ENCODE measurements around the gene SEPSECS.

Gene SEPSECS

DNA sequence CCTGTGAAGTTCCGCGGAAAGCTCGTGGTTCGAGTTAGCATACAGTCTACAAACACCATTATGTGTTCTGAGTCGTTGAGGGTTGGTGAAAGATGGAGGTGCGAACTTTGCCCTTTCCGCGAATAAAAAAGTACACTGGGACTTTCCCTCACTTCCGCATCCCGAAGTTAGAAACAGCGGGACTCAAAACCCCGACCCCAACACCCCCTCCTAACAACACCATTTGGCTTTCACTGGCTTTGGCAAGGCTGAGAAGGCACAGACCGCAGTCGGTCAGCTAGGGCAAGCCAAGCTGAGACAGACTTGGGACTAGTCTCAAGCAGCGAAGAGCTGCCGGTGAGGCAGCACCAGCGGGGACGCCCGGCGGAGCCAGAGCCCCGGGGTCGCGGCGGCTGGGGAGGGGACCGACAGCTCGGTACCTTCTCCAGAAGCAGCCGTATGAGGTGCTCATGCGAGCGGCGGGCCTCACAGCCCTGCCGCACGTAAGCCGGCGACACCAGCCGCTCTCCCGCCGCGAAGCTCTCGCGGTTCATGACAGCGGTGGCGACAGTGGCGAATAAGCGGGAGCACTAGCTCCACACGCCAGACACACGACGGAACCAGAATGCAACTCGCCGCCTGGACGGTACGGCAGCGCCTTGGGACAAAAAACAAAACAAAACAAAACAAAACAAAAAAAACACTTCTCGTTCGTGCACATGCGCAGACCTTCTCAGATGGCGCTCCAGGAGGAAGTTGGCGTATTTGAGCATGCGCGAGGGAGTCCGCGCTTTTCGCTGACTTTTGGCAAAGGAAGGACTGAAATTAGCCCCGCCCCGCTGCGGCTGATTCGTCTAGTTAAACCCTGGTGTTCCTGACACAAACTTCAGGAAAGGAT, at the start of gene SEPSECS:
SEPSECS (minus strand) TSS at position 613 of the 877 bp plus-strand sequence; CDS start at position 533, 80 bp downstream.
- ATAC-seq: peak; percentile 95
- H3K4me3 Mint-ChIP-seq: peak within 1 kb of the TSS; percentile 84
- no peaks in the 10 kb centered on the region for H3K27me3 Mint-ChIP-seq
- no peaks in the 10 kb centered on the region for H3K9me3 Mint-ChIP-seq
- peak within 1 kb of the TSS; percentile 98 for H3K27ac Mint-ChIP-seq
- H3K4me1 Mint-ChIP-seq: peaks cover 37% of the 10 kb centered on the region
- peaks cover 16% of the 10 kb centered on the region for H3K36me3 Mint-ChIP-seq

DNA sequence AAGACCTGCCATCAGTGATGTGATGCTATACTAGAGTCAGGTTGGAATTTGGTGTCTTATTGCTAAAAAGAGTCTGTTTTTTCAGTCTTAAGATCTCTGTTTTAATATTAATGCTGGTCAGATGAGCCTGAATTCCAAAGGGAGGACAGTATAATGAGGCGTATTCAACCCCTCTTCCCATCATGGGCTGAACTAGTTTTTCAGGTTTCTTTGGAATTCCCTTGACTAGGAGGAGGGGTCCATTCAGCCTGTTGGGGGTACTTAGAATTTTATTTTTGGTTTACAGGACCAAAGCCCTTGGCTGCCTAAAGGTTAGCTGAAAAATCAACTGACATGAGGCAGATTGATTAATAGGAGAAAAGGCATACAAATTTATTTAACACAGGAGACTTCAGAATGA, 49.5 kb upstream of the SEPSECS start:
- Mint-ChIP-seq H3K36me3 (no peaks in the 10 kb centered on the region), H3K9me3 (peaks cover 18% of the 10 kb centered on the region), H3K27ac (no peak overlapping the region), H3K27me3 (no peaks in the 10 kb centered on the region), H3K4me1 (no peaks in the 10 kb centered on the region), H3K4me3 (no peak overlapping the region)
- ATAC-seq: no peak

DNA sequence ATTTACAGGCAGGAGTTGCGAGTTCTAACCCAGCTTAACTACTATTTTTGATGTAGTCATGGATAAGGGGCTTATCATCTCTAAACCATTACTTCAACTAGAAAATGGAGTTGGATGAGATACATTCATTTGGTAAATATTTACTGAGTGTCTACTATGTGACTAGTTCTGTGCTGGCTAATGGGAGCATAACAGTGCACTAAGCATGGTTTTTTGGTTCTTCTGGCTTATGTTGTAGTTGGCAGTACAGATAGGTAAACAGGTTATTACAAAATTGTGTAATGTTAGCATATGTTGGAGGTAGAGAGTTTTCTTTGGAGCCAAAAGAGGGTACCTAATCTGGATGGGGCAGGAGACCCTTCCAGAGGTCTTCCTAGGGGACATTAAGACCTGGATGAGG, 47.7 kb upstream of the SEPSECS start:
- ATAC-seq: no peak
- Mint-ChIP-seq H3K9me3 (peaks cover 19% of the 10 kb centered on the region), H3K27ac (no peak overlapping the region), H3K27me3 (no peaks in the 10 kb centered on the region), H3K4me3 (no peak overlapping the region), H3K4me1 (no peaks in the 10 kb centered on the region), H3K36me3 (no peaks in the 10 kb centered on the region)

DNA sequence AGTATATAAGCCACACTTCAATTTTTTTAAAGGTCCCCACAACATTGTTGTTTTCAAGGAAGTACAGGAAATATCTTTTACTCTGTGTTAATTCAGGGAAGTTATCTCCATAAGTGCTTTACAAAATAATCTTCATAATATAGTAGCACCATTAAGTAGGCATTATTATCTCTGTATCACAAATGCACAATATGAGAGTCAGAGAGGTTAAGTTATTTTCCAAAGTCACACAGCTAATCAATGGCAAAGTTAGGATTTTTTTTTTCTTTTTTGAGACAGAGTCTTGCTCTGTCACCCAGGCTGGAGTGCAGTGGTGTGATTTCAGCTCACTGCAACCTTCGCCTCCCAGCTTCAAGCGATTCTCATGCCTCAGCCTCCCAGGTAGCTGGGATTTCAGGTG, 38.5 kb upstream of the SEPSECS start:
- Mint-ChIP-seq H3K27me3 (no peaks in the 10 kb centered on the region), H3K27ac (no peak overlapping the region), H3K9me3 (peaks cover 7% of the 10 kb centered on the region), H3K4me1 (no peaks in the 10 kb centered on the region), H3K4me3 (no peak overlapping the region), H3K36me3 (peaks cover 32% of the 10 kb centered on the region)
- no peak for ATAC-seq

DNA sequence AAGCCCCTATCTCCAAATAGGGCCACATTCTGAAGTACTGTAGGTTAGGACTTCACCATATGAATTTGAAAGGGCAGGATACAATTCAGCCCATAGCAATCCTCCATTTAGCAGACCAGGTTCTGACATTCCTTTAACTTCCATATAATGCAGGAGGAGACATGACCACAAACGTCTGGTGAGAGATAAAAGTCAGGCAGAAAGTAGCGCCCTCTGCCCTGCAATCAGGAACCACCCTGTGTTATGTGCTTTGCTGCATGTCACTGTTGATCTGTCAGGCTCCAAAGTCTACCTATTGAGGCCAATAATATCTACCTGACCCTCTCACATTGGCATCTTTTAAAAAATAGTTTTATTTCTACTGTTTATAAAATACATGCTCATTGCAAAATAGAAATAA, 30.2 kb upstream of the SEPSECS start:
- H3K4me1 Mint-ChIP-seq: no peaks in the 10 kb centered on the region
- ATAC-seq: no peak
- H3K36me3 Mint-ChIP-seq: peaks cover 6% of the 10 kb centered on the region
- no peaks in the 10 kb centered on the region for H3K9me3 Mint-ChIP-seq
- H3K4me3 Mint-ChIP-seq: no peak overlapping the region
- H3K27ac Mint-ChIP-seq: no peak overlapping the region
- no peaks in the 10 kb centered on the region for H3K27me3 Mint-ChIP-seq

DNA sequence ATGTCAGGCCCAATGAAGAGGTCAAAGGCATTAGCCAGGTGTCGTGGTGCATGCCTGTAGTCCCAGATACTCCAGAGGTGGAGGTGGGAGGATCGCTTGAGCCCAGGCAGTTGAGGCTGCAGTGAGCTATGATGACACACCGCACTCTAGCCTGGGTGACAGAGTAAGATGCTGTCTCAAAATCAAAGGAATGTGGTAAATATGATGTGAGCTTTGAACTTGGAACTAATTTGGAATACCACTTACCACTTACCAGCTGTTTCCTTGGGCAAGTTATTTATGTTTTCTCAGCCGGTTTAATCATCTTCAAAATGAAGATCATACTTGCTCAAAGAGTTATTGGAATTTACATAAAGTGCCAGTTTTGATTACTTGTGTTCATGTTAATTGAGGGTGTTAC, 23.8 kb upstream of the SEPSECS start:
- H3K27ac Mint-ChIP-seq: no peak overlapping the region
- no peaks in the 10 kb centered on the region for H3K27me3 Mint-ChIP-seq
- H3K4me3 Mint-ChIP-seq: no peak overlapping the region
- peaks cover 10% of the 10 kb centered on the region for H3K36me3 Mint-ChIP-seq
- H3K9me3 Mint-ChIP-seq: no peaks in the 10 kb centered on the region
- no peak for ATAC-seq
- H3K4me1 Mint-ChIP-seq: peaks cover 13% of the 10 kb centered on the region

DNA sequence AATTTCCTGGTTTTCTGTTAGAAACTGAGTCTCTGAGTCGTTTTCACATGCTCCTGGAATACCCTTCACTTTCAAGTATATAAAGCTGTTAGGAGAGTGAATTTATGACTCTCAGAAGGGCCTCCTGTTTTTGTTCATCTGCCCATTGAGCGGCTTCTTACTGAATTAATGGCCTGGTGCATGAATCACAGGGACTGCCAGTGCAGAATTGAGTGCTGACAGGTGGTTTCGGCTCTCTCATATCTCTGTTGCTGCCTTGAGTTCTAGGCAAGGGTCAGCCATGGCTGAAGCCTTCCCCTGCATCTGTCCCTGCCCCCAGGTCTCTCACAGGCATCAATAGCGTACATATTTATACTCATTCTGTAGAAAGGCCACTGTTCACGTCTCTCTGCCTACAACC, 22.7 kb upstream of the SEPSECS start:
- no peak overlapping the region for H3K27ac Mint-ChIP-seq
- H3K9me3 Mint-ChIP-seq: no peaks in the 10 kb centered on the region
- ATAC-seq: no peak
- peaks cover 10% of the 10 kb centered on the region for H3K36me3 Mint-ChIP-seq
- H3K4me3 Mint-ChIP-seq: no peak overlapping the region
- H3K4me1 Mint-ChIP-seq: peaks cover 13% of the 10 kb centered on the region
- H3K27me3 Mint-ChIP-seq: no peaks in the 10 kb centered on the region

DNA sequence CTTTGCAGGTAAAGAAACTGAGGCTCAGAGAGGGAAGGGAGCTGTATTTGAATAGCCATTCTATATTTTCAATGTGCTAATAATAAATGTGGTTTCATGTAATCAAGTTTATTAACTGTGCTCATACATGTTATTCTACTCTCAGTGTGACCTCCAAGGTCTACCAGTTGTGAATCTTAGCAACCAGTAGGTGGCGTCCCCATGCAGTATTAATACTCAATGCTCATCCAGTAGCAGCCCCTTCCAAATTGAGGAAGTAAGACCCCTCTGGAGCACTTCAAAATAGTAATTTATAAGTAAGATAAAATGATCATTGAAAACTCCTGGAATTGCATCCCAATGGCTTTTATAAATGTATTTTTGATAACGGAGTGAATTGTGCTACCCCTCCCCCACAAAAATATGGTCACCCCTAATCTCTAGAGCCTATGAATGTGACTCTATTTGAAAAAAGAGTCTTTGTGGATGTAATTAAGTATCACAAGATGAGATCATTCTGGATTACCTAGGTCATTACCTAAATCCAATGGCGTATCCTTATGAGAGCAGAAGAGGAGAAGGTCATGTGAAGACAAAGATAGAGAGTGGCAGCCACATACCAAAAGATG, 20.4 kb upstream of the SEPSECS start:
- Mint-ChIP-seq H3K36me3 (peaks cover 10% of the 10 kb centered on the region), H3K4me1 (peaks cover 13% of the 10 kb centered on the region), H3K9me3 (no peaks in the 10 kb centered on the region), H3K27me3 (no peaks in the 10 kb centered on the region), H3K27ac (no peak overlapping the region), H3K4me3 (no peak overlapping the region)
- ATAC-seq: peak; percentile 77

DNA sequence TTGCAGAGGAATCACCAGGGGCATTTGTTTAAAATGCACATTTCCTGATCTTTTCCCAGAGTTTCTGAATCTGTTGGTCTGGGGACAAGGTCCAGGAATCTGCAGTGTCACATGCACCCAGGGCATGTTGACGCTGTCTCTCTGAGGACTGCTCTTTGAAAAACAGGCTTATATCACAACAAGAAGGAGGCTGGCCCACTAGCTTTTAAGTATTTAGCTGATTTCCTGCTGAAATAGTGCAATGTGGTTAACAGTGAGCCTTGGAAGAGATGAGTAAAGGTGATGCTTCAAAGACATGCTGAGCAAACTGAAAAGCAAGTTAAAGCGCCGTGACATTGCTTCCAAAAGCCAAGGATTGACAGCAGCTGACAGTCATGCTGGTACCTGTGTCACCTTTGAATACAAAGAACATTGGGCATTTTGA, 18.6 kb upstream of the SEPSECS start:
- H3K27ac Mint-ChIP-seq: no peak overlapping the region
- peaks cover 10% of the 10 kb centered on the region for H3K36me3 Mint-ChIP-seq
- H3K9me3 Mint-ChIP-seq: no peaks in the 10 kb centered on the region
- ATAC-seq: no peak
- H3K4me1 Mint-ChIP-seq: peaks cover 13% of the 10 kb centered on the region
- no peaks in the 10 kb centered on the region for H3K27me3 Mint-ChIP-seq
- no peak overlapping the region for H3K4me3 Mint-ChIP-seq

DNA sequence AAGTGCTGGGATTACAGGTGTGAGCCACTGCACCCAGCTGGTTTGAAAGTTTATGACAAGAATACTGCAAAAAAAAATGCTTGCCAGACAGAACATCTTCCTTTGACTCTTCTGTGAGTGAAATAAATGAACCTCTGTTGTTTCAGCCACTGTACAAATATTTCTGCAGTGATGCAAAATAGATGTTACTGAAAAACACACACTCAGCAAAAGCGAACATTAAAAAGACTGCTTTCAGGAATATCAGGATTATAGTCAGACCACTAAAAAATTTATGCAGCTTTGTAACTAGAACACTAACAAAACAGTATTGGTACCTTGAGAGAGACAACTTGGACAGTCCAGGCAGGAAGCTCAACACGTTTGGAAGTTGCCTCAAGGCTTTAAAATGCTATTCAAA, 16.9 kb upstream of the SEPSECS start:
- Mint-ChIP-seq H3K27ac (no peak overlapping the region), H3K27me3 (no peaks in the 10 kb centered on the region), H3K36me3 (peaks cover 12% of the 10 kb centered on the region), H3K4me3 (no peak overlapping the region), H3K4me1 (peaks cover 26% of the 10 kb centered on the region), H3K9me3 (no peaks in the 10 kb centered on the region)
- no peak for ATAC-seq

DNA sequence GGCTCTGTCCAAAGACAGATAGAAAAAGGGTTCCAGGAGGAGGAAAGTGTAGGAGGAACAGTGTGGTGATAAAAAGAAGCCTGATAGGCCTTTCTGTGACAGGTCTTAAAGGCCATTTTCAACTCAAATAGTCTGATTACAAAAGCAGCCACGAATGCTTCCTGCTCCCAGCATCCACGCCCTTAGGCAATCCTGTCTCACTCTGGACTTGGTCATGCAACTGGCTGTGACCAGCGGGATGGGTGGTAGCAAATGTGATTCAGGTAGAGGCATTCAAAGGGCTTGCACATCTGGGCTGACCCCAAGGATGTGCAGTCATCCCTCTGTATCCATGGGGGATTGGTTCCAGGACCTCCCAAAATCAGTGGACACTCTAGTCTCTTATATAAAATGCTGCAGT, 14.4 kb upstream of the SEPSECS start:
- no peak overlapping the region for H3K4me3 Mint-ChIP-seq
- no peaks in the 10 kb centered on the region for H3K27me3 Mint-ChIP-seq
- peaks cover 18% of the 10 kb centered on the region for H3K4me1 Mint-ChIP-seq
- no peaks in the 10 kb centered on the region for H3K9me3 Mint-ChIP-seq
- no peak overlapping the region for H3K27ac Mint-ChIP-seq
- ATAC-seq: no peak
- H3K36me3 Mint-ChIP-seq: peaks cover 25% of the 10 kb centered on the region

DNA sequence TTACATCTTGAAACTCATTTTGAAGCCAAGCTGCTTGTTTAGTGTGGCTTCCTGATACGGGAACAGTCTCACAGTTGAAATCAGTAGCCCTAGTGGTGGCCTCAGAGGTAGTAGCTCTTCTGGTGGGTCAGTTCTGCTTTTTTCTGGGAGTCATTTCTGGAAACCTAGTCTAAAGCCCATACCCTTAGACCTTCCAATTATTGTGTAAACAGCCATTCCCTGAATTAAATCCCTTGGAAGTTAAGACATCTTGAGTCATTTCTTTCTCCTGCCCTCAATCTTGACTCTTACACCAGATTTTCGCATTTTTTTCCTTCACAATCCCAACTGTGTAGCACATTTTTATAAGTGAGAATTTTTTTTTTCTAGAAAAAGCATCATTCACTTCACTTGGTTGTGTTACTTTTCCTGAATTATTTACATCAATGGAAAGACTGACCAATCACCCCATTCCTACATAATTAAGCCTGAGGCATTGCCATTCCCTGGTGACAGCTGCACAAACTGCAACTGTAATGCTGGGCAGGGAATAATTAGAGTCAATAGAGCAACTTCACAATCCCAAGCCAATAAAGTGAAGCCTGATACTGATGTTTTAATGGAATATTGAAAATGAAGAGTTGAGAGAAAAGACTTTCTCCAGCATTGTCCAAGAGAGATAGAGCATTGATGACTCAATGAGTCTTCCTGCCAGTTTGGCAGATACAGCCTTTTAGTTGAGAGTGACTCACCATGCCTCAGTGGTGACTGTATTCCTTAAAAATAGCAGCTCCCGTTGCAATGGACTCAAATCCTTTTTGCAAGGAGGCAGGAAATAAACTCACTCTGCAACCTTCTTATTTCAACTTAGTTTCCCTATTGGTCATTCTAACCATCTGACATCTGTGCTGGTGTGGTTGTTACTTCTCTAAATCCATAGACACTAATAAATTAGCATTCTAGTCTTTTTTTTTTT, 13.0 kb upstream of the SEPSECS start:
- Mint-ChIP-seq H3K4me1 (peaks cover 18% of the 10 kb centered on the region), H3K4me3 (no peak overlapping the region), H3K9me3 (no peaks in the 10 kb centered on the region), H3K27me3 (no peaks in the 10 kb centered on the region), H3K27ac (no peak overlapping the region), H3K36me3 (peaks cover 27% of the 10 kb centered on the region)
- ATAC-seq: peak; percentile 43

DNA sequence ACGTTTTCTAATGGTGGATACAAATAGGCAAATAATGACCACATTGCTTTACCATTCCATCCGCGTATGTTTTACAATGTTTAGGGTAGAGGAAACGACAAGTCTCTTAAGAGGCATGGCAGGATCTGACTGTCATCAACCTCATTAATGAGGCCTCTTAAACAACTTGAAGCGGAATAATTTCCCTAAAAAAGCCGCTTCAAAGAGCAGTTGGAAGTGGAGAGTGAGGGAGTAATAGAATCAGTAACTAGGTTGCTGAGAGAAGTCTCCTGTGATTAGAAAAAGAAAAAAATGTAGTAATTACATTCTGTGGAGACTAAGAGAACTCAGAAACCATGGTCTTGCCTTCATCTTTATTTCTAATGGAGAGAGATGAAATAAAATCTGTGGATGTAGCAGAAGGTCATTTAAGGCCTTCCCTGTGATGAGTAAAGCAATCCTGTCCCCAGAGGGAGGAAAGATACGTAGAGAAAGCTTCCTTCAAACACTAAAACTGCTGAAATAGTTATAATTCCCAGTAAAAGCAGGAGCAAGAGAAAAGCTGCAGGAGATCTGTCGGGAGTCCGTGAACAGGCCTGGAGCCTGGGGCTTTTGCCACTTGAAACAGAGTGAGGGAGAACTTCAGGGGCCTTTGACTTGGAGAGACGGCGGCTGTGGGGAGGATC, 11.1 kb upstream of the SEPSECS start:
- Mint-ChIP-seq H3K4me1 (peaks cover 21% of the 10 kb centered on the region), H3K4me3 (no peak overlapping the region), H3K9me3 (no peaks in the 10 kb centered on the region), H3K27me3 (no peaks in the 10 kb centered on the region), H3K27ac (no peak overlapping the region), H3K36me3 (peaks cover 39% of the 10 kb centered on the region)
- no peak for ATAC-seq

DNA sequence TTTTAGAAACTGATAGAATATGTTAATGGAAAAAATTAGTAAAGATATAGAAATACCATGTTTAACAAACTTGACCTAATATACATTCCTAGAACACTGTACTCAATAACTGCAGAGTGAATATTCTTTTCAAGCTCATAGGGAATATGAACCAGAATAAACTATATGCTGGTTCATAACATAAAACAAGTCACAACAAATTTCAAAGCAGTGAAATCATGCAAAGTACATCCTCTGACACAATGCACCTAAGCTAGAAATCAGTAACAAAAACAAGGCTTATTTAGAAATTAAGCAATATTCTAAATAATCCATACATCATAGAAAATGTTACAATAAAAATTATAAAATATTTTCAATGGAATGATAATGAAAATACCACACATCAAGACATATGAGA, 9.2 kb upstream of the SEPSECS start:
- no peak for ATAC-seq
- Mint-ChIP-seq H3K9me3 (no peaks in the 10 kb centered on the region), H3K36me3 (peaks cover 55% of the 10 kb centered on the region), H3K27ac (no peak overlapping the region), H3K4me1 (peaks cover 26% of the 10 kb centered on the region), H3K27me3 (no peaks in the 10 kb centered on the region), H3K4me3 (no peak overlapping the region)

DNA sequence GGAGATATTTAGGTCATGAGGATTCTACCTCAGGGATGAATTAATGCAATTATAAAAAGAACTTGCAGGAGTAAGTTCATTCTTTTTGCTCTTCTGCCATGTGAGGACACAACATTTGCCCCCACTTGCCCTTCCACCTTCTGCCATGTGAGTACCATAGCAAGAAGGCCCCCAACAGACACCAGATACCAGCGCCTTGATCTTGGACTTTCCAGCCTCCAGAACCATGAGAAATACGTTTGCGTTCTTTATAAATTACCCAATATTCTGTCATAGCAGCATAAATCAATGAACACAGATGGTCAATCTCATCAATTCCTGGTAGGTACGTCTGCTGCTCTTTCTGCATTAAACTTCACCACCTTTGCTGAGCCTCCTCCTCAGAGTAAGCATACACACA, 5.7 kb upstream of the SEPSECS start:
- Mint-ChIP-seq H3K36me3 (peaks cover 50% of the 10 kb centered on the region), H3K27me3 (no peaks in the 10 kb centered on the region), H3K9me3 (no peaks in the 10 kb centered on the region), H3K4me3 (no peak overlapping the region), H3K4me1 (peaks cover 38% of the 10 kb centered on the region), H3K27ac (no peak overlapping the region)
- no peak for ATAC-seq

Measured in stimulated activated memory B cell treated with anti-CD40 and anti-IgM and Interleukin-4, amounts not matched to agents 10 μg/mL and 1 μg/mL and 100 μg/mL, for 72 hours (primary cell).